Suprapubic skin (tissue), 4 donors: ENCODE results near the gene TRMO. TPM values are rescaled to one million over a fixed set of nuclear protein-coding genes. Genes with fewer than 3 reads are reported as not detected.

Experiments used
- DNase-seq, 2 donors: peaks; one replicate each; pipeline ENCODE4 v3.0.0-alpha.2; 2019; ENCODE audit warnings: low spot score in 2 of 2
- H3K27ac ChIP-seq: fragments of 200-600 bp; sonication (generic); one replicate; pipeline ENCODE4 v1.5.1; 2019
- H3K27me3 ChIP-seq: fragments of 200-600 bp; sonication (generic); one replicate; pipeline ENCODE4 v1.5.1; 2019
- H3K36me3 ChIP-seq: fragments of 200-600 bp; sonication (generic); one replicate; pipeline ENCODE4 v1.5.1; 2019
- H3K4me1 ChIP-seq: fragments of 200-600 bp; sonication (generic); one replicate; pipeline ENCODE4 v1.5.1; 2019
- H3K4me3 ChIP-seq: fragments of 200-600 bp; sonication (generic); one replicate; pipeline ENCODE4 v1.5.1; 2019; ENCODE audit warnings: mild to moderate bottlenecking
- H3K9me3 ChIP-seq: fragments of 200-600 bp; sonication (generic); one replicate; pipeline ENCODE4 v1.5.1; 2019
- EP300 ChIP-seq: sonication (generic); formaldehyde crosslinking; IDR thresholded peaks from one replicate; pipeline ENCODE4 v1.6.1; 2017; ENCODE audit warnings: antibody characterized with exemption
- POLR2A ChIP-seq, 2 donors: fragments of 450-650 bp; IDR thresholded peaks; one replicate each; pipeline ENCODE4 v1.6.1; 2017; ENCODE audit warnings: antibody characterized with exemption in 2 of 2, mild to moderate bottlenecking in 2 of 2, moderate library complexity in 2 of 2
- POLR2AphosphoS5 ChIP-seq, 3 donors: sonication (generic); formaldehyde crosslinking; IDR thresholded peaks; one replicate each; pipeline ENCODE4 v1.6.1; 2017; ENCODE audit warnings: antibody characterized with exemption in 3 of 3
- WGBS: methylation state at CpG from one replicate; pipeline ENCODE4 v1.1.5; 2018; 5-methylcytosine and 5-hydroxymethylcytosine counted together
- total RNA-seq, 4 donors: library from RNA; depleted of rRNA; stranded (reverse); fragments of >200 nt; gene quantifications; one replicate each; pipeline ENCODE4 v1.1.0, GENCODE V29; 2016
- TF ChIP-seq, protein P1 (sequence below), 2 donors: fragments of 200-600 bp in 1 of 2; fragments of 450-650 bp in 1 of 2; sonication (generic) in 1 of 2; IDR thresholded peaks; one replicate each; pipeline ENCODE4 v1.5.1; 2016 to 2019; ENCODE audit warnings: antibody characterized with exemption in 2 of 2, mild to moderate bottlenecking in 1 of 2, moderate library complexity in 1 of 2

The TRMO gene, protein sequence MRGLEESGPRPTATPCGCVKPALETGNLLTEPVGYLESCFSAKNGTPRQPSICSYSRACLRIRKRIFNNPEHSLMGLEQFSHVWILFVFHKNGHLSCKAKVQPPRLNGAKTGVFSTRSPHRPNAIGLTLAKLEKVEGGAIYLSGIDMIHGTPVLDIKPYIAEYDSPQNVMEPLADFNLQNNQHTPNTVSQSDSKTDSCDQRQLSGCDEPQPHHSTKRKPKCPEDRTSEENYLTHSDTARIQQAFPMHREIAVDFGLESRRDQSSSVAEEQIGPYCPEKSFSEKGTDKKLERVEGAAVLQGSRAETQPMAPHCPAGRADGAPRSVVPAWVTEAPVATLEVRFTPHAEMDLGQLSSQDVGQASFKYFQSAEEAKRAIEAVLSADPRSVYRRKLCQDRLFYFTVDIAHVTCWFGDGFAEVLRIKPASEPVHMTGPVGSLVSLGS
- 10 to 100 TPM; 19.3 to 47.2 (median 31.7) TPM for total RNA-seq

DNA sequence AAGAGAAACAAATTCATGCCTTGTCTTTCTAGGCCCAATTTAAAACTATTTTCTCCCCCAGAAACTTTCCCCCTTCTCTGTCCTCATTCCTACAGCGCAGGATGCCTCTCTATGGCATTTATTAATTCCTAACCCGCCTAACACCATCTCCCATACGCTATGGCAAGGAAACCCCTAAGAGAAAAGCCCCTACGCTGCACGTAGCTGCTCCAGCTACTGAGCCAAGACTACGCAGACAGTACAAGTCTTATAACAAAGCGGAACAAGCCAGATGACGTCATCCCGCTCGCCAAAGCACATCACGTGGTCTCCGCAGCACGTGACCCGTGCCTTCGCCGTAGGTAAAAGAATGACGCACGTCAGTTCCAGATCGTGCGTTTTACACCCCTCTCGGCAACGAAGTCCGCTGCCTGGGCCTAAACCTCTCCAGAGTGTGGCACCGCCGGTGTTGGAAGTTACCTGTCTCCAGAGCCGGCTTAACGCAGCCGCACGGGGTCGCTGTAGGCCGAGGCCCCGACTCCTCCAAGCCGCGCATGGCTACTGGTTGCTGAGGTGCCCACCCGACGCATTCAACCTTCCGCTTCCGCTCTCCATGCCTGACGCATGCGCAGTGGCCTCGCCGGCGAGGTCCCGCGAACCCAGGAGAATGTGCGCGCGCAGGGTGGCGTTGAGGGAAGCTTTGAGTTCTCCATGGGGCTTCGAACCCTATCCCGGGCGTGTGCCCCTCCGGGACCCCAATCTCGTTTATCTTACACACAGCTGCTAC lies at the start of gene TRMO:
Gene TRMO (minus strand): TSS at position 542 of the 766 bp plus-strand sequence. CDS start 7 bp downstream, at position 535.
- Histone ChIP-seq H3K9me3 (no peaks in the 10 kb centered on the region), H3K36me3 (no peaks in the 10 kb centered on the region), H3K27me3 (peaks cover 5% of the 10 kb centered on the region), H3K4me3 (peak within 1 kb of the TSS; percentile 52), H3K4me1 (peaks cover 50% of the 10 kb centered on the region), H3K27ac (peak within 1 kb of the TSS; percentile 95)
- DNase-seq, result peak; percentile 99
- TF ChIP-seq POLR2A (IDR thresholded peaks at IDR 0.05) (peak in 1 of 2 donors; percentile 90), EP300 (peak; percentile 18), POLR2AphosphoS5 (IDR thresholded peaks at IDR 0.05) (peak; percentile 93 to 100 (median 97))
- TF ChIP-seq, protein P1, sequence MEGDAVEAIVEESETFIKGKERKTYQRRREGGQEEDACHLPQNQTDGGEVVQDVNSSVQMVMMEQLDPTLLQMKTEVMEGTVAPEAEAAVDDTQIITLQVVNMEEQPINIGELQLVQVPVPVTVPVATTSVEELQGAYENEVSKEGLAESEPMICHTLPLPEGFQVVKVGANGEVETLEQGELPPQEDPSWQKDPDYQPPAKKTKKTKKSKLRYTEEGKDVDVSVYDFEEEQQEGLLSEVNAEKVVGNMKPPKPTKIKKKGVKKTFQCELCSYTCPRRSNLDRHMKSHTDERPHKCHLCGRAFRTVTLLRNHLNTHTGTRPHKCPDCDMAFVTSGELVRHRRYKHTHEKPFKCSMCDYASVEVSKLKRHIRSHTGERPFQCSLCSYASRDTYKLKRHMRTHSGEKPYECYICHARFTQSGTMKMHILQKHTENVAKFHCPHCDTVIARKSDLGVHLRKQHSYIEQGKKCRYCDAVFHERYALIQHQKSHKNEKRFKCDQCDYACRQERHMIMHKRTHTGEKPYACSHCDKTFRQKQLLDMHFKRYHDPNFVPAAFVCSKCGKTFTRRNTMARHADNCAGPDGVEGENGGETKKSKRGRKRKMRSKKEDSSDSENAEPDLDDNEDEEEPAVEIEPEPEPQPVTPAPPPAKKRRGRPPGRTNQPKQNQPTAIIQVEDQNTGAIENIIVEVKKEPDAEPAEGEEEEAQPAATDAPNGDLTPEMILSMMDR (IDR thresholded peaks at IDR 0.05), result peak; percentile 28 to 54
- 1% methylated on average over 50 of the region's 54 CpGs for WGBS

DNA sequence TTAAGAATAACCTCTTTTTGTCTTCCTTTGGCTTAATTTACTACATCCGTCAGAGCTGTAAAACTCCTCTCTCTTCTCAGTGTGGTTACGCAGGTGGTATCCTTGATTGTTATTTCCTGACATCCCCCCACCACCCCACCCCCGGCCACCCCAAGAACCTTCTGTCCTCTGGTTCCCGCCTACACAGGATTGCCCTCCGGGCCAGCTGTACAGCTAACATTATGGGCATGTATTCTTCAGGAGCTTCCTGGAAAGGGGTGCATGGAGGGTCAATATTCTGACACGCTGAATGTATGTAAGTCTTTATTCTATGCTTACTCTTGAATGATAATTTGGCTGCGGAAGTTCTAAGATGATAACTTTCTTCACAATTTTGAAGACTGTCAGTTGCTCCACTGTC lies 47.9 kb upstream of the TRMO start:
- TF ChIP-seq EP300, result no peak
- TF ChIP-seq POLR2A (IDR thresholded peaks at IDR 0.05), result no peak
- TF ChIP-seq, protein P1 (IDR thresholded peaks at IDR 0.05), result no peak
- TF ChIP-seq POLR2AphosphoS5 (IDR thresholded peaks at IDR 0.05), result no peak
- 68% methylated on average over 7 of the region's 7 CpGs for WGBS
- H3K9me3 ChIP-seq, result no peaks in the 10 kb centered on the region
- H3K27me3 ChIP-seq, result peaks cover 5% of the 10 kb centered on the region
- H3K36me3 ChIP-seq, result no peaks in the 10 kb centered on the region
- no peaks in the 10 kb centered on the region for H3K4me1 ChIP-seq
- H3K4me3 ChIP-seq, result no peak overlapping the region
- H3K27ac ChIP-seq, result no peak overlapping the region
- no peak for DNase-seq

DNA sequence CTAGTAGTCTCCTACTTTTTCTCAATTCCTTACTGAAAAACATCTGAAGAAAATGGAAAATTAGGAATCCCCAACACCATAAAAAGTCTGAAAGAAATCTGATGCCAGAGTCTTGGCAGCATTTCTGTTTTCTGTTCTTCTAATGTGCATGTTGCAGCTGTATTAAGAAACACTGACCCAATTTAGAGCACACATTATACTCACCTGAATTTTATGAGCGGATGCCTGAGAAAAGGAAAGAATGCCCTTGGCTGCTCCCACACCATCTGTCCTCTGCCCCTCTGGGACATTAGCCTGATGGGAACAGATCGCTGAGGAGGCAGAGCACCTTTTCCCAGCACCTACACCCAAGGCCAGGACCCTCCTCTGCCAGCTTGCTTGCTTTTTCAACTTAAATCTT lies 46.7 kb upstream of the TRMO start:
- Histone ChIP-seq H3K27me3 (peaks cover 5% of the 10 kb centered on the region), H3K4me3 (no peak overlapping the region), H3K9me3 (no peaks in the 10 kb centered on the region), H3K36me3 (no peaks in the 10 kb centered on the region), H3K4me1 (no peaks in the 10 kb centered on the region), H3K27ac (no peak overlapping the region)
- TF ChIP-seq POLR2AphosphoS5 (IDR thresholded peaks at IDR 0.05), result no peak
- TF ChIP-seq, protein P1 (IDR thresholded peaks at IDR 0.05), result no peak
- TF ChIP-seq POLR2A (IDR thresholded peaks at IDR 0.05), result no peak
- TF ChIP-seq EP300, result no peak
- 68% methylated on average over 2 of the region's 2 CpGs for WGBS
- no peak for DNase-seq

DNA sequence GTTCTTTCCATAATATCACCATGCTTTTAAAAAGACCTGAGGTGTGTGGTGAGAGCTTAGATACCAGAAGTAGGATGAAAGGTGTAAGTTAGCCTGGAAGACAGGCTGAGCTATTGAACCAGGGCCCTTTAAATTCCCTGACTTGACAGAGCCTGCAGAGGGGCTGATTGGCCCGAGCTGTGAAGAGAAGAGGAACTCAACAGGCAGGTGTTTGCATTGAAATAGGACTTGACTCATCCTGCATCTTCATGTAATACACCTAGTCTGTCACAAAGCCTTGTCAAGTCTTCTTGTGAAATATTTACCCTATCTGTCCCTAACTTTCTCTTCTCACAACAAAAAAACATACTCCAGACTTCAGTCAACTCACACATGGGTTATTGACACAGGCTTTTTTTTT lies 44.2 kb upstream of the TRMO start:
- Histone ChIP-seq H3K27ac (no peak overlapping the region), H3K9me3 (no peaks in the 10 kb centered on the region), H3K36me3 (no peaks in the 10 kb centered on the region), H3K4me1 (no peaks in the 10 kb centered on the region), H3K4me3 (no peak overlapping the region), H3K27me3 (peaks cover 5% of the 10 kb centered on the region)
- no peak for DNase-seq
- 45% methylated on average over 1 of the region's 1 CpG for WGBS
- TF ChIP-seq POLR2A (IDR thresholded peaks at IDR 0.05) (no peak), POLR2AphosphoS5 (IDR thresholded peaks at IDR 0.05) (no peak), EP300 (no peak)
- TF ChIP-seq, protein P1 (IDR thresholded peaks at IDR 0.05), result no peak

DNA sequence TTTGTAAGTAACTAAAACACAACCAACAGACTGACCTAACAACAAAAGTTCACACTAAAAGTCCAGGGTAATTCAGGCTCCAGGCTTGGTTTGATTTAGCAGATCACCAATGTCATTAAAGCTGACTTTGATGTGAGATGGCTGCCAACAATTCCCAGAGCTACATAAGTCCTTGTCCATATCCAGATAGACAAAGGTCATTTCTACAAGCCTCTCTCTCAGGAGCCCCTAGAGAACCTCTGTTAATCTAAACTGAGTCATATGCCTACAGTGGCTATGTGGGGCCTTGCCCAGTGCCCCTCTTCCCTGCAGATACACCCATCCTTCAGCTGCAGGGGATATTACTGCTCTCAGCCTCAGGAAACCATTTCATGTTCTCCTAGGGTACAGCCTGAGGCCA lies 42.6 kb upstream of the TRMO start:
- TF ChIP-seq POLR2AphosphoS5 (IDR thresholded peaks at IDR 0.05), result no peak
- no peak for TF ChIP-seq EP300
- TF ChIP-seq POLR2A (IDR thresholded peaks at IDR 0.05), result no peak
- TF ChIP-seq, protein P1 (IDR thresholded peaks at IDR 0.05), result no peak
- DNase-seq, result no peak

More for the DNA sequence above, 42.6 kb upstream of the TRMO start:
- Histone ChIP-seq H3K4me3 (no peak overlapping the region), H3K4me1 (no peaks in the 10 kb centered on the region), H3K27me3 (no peaks in the 10 kb centered on the region), H3K27ac (no peak overlapping the region), H3K36me3 (no peaks in the 10 kb centered on the region), H3K9me3 (no peaks in the 10 kb centered on the region)
